GM19035 (cell line): ENCODE data around the gene MAGEC1.
"Not testable (repeated sequence)": the region's sequence is repeated elsewhere in the genome, so short reads cannot be mapped to it uniquely, and the experiment has no call there.

Experiments
- ATAC-seq: cut with Tn5 transposase; IDR thresholded peaks from one replicate; pipeline ENCODE4 v1.9.1; 2021; ENCODE audit not compliant: unreplicated experiment

MAGEC1 gene, protein sequence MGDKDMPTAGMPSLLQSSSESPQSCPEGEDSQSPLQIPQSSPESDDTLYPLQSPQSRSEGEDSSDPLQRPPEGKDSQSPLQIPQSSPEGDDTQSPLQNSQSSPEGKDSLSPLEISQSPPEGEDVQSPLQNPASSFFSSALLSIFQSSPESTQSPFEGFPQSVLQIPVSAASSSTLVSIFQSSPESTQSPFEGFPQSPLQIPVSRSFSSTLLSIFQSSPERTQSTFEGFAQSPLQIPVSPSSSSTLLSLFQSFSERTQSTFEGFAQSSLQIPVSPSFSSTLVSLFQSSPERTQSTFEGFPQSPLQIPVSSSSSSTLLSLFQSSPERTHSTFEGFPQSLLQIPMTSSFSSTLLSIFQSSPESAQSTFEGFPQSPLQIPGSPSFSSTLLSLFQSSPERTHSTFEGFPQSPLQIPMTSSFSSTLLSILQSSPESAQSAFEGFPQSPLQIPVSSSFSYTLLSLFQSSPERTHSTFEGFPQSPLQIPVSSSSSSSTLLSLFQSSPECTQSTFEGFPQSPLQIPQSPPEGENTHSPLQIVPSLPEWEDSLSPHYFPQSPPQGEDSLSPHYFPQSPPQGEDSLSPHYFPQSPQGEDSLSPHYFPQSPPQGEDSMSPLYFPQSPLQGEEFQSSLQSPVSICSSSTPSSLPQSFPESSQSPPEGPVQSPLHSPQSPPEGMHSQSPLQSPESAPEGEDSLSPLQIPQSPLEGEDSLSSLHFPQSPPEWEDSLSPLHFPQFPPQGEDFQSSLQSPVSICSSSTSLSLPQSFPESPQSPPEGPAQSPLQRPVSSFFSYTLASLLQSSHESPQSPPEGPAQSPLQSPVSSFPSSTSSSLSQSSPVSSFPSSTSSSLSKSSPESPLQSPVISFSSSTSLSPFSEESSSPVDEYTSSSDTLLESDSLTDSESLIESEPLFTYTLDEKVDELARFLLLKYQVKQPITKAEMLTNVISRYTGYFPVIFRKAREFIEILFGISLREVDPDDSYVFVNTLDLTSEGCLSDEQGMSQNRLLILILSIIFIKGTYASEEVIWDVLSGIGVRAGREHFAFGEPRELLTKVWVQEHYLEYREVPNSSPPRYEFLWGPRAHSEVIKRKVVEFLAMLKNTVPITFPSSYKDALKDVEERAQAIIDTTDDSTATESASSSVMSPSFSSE

GRCh38 chrX:141903400-141904155 lies at the start of gene MAGEC1:
Gene MAGEC1, plus strand, starts transcription at chrX:141903894. Its CDS starts 1,179 bp downstream, at chrX:141905073.
- no peak for ATAC-seq

- no peak for ATAC-seq
Measured at GRCh38 chrX:141857479-141857878, 46.2 kb upstream of the MAGEC1 start.

GRCh38 chrX:141879616-141880015 lies 24.1 kb upstream of the MAGEC1 start:
- no peak for ATAC-seq

DNA sequence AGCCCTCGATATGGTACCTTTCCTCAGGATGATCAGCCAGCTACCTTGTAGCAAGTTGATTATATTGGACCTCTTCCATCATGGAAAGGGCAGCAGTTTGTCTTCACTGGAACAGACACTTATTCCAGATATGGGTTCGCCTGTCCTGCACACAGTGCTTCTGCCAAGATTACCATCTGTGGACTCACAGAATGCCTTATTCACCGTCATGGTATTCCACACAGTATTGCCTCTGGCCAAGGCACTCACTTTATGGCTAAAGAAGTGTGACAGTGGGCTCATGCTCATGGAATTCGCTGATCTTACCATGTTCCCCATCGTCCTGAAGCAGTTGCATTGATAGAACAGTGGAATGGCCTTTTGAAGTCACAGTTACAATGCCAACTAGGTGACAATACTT lies 14.9 kb upstream of the MAGEC1 start:
- ATAC-seq, result not testable (repeated sequence)

- ATAC-seq, result no peak
Measured at GRCh38 chrX:141894733-141895132, 9.0 kb upstream of the MAGEC1 start.

- ATAC-seq, result no peak
Measured at GRCh38 chrX:141897690-141898089, 6.0 kb upstream of the MAGEC1 start.

DNA sequence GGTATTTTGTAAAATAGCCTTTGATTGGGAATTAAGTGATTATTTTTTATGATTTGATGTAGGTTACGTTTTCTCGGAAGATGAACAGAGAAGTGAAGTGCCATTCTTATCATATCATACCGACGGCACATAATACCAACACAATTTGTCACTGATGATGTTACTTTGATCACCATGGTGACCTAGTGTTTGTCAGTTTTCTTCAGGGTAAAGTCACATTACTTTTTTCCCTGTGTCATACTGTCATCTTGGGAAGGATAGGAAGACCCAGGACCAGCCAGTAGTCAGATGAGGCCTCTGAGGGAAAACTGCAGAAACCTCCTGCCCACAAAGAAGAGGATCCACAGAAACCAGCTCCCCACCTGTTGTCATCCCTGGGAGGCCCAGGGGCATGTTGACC lies 1.3 kb upstream of the MAGEC1 start:
- ATAC-seq, result no peak

DNA sequence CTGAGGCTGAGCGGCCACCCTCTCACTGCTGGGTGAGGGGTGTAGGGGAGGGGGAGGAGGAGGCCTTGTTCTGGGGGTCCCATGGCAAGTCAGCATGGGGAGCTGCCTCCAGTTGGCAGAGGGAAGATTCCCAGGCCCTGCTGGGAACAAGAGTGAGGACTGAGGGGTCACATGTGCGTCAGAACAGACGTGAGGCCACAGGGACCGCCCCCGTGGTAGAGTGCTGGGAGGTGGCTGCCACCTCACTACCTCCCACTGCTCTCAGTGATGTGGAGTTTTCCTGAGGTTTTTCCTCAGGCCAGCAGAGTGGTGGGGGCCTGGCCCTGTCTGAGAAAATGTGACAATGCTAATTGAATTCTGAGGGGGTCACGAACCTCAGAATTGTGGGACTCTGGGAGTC lies 568 bp downstream of the MAGEC1 start:
- no peak for ATAC-seq

GRCh38 chrX:141917801-141918200 lies 14.1 kb downstream of the MAGEC1 start:
- no peak for ATAC-seq

GRCh38 chrX:141924293-141924692 lies 20.6 kb downstream of the MAGEC1 start:
- no peak for ATAC-seq

GRCh38 chrX:141928432-141928831 lies 24.7 kb downstream of the MAGEC1 start:
- ATAC-seq, result no peak

- ATAC-seq, result no peak
Measured at GRCh38 chrX:141934059-141934641, 30.5 kb downstream of the MAGEC1 start.

DNA sequence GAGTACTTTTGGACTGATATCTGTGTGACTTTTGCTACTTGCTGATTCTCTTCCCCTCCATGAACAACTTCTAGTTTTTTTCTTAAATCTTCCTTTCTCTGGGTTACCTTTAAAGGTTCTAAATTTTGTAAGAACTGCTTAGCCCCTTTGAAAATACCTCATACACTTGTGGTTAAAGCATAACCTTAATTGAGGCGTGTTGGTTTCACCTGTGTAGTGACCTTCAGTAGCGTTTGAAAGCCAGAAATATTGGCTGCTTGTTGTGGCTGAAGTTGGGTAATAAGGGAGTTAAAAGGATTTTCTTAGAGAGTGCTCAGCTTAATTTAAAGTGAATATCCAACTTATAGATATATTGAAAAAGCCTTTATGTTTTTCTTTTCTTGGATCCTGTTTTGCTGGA lies 32.0 kb downstream of the MAGEC1 start:
- ATAC-seq, result no peak

DNA sequence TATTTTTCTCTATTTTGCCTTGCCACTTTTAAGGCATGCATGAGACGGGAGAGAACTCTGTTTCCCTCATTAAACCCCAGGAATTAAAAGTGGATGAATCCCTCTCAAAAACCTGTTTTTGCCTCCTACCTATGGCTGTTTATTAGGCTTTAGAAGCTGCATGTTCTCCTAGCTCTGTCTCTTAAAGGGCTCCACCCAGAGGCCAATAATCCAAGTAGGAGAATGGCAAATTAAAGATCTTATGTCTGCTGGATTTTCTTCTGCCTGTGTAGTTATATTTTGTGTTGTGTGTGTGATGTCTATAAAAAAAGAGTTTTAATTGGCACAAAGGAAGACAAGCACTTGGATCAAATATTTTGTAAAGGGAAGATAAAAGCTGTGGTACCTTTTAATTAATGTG lies 32.4 kb downstream of the MAGEC1 start:
- no peak for ATAC-seq

GRCh38 chrX:141941234-141941633 lies 37.5 kb downstream of the MAGEC1 start:
- ATAC-seq, result no peak

- no peak for ATAC-seq
Measured at GRCh38 chrX:141945426-141945825, 41.7 kb downstream of the MAGEC1 start.

- no peak for ATAC-seq
Measured at GRCh38 chrX:141947350-141947749, 43.7 kb downstream of the MAGEC1 start.

DNA sequence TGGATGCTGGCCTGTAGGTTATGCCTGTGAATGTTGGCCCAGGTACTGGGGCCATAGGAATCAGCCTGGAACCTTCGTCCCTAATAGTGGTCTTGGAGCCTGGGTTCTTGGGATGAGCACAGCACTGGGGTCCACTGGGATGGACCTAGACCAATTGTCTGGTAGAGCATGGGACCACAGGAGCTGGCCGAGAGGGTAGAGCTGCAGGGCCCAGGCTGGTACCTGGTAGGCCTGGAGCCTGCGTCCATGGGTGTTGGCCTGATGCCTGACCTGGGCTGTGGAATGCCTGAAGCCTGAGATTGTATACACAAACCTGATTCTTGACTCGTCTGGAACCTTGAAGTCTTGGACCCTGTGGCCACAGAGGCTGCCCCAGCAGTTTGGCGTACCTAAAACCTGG lies 48.9 kb downstream of the MAGEC1 start:
- ATAC-seq, result no peak

DNA sequence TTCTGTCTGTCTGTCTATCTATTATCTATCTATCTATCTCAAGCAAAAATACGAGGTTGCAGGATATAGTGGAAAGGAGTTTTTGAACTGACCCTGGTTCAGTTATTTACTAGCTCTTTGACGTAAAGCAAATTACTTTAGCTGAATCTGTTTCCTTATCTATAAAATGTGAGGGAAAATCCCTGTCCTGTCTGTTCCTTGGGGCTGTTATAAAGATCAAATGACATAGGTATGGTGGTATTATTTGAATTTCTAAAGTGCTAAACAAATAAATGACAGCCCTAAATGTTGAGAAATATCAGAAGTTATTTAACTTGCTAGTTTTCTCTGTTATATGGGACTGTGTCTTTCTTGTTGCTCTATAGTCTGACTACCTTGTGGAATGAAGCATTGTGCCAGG lies 55.0 kb downstream of the MAGEC1 start:
- no peak for ATAC-seq
